Trophoblast cell (in vitro differentiated cells and primary cell): ENCODE data around the gene ULK4.
A peak's percentile ranks its signal among the peaks of the same experiment; 100 is the strongest.

ENCODE experiments used
- DNase-seq, 2 donors: peaks; one replicate each; pipeline ENCODE4 v3.0.0-alpha.2; 2016
- H2AFZ ChIP-seq: 2 replicates; pipeline ENCODE4 v1.6.1; 2013; ENCODE audit warnings: low read length, moderate library complexity, mild to moderate bottlenecking; ENCODE audit not compliant: insufficient read depth, poor library complexity
- H2AK5ac ChIP-seq: 2 replicates; pipeline ENCODE4 v1.6.1; 2013; ENCODE audit warnings: mild to moderate bottlenecking, low read length
- H2BK120ac ChIP-seq: 2 replicates; pipeline ENCODE4 v1.6.1; 2013; ENCODE audit warnings: low read length, mild to moderate bottlenecking, moderate library complexity; ENCODE audit not compliant: insufficient read depth, poor library complexity
- H2BK12ac ChIP-seq: 2 replicates; pipeline ENCODE4 v1.6.1; 2013; ENCODE audit warnings: mild to moderate bottlenecking, low read length, moderate library complexity
- H2BK5ac ChIP-seq: 2 replicates; pipeline ENCODE4 v1.6.1; 2013; ENCODE audit warnings: low read length, low read depth, moderate library complexity, mild to moderate bottlenecking; ENCODE audit not compliant: poor library complexity
- H3K14ac ChIP-seq: 2 replicates; pipeline ENCODE4 v1.6.1; 2013; ENCODE audit warnings: mild to moderate bottlenecking, low read length
- H3K18ac ChIP-seq: 2 replicates; pipeline ENCODE4 v1.6.1; 2013; ENCODE audit warnings: mild to moderate bottlenecking, low read length
- H3K23ac ChIP-seq: 2 replicates; pipeline ENCODE4 v1.6.1; 2013; ENCODE audit warnings: low read length
- H3K27ac ChIP-seq: 2 replicates; pipeline ENCODE4 v1.5.1; 2013; ENCODE audit warnings: low read depth, mild to moderate bottlenecking, inconsistent platforms, low read length, moderate library complexity
- H3K27me3 ChIP-seq: 2 replicates; pipeline ENCODE4 v1.6.1; 2013; ENCODE audit warnings: inconsistent platforms, mild to moderate bottlenecking, low read length, moderate library complexity; ENCODE audit not compliant: insufficient read depth
- H3K36me3 ChIP-seq, 2 experiments: 1 replicate in 1 of 2; 2 replicates in 1 of 2; pipeline ENCODE4 v1.6.1; 2013; ENCODE audit warnings: low read length in 2 of 2, mild to moderate bottlenecking in 2 of 2, moderate library complexity in 1 of 2; ENCODE audit not compliant: insufficient read depth in 2 of 2, control insufficient read depth in 1 of 2
- H3K4ac ChIP-seq: 2 replicates; pipeline ENCODE4 v1.6.1; 2013; ENCODE audit warnings: low read depth, mild to moderate bottlenecking, low read length, moderate library complexity
- H3K4me1 ChIP-seq, 2 experiments: 1 replicate in 1 of 2; 2 replicates in 1 of 2; pipeline ENCODE4 v1.6.1; 2013; ENCODE audit warnings: low read length in 2 of 2, mild to moderate bottlenecking in 2 of 2, moderate library complexity in 1 of 2; ENCODE audit not compliant: insufficient read depth in 2 of 2, control insufficient read depth in 1 of 2
- H3K4me2 ChIP-seq: 2 replicates; pipeline ENCODE4 v1.6.1; 2013; ENCODE audit warnings: inconsistent platforms, mild to moderate bottlenecking, low read length, moderate library complexity
- H3K4me3 ChIP-seq: 2 replicates; pipeline ENCODE4 v1.5.1; 2013; ENCODE audit warnings: mild to moderate bottlenecking, low read depth, low read length, inconsistent platforms
- H3K79me1 ChIP-seq: one replicate; pipeline ENCODE4 v1.6.1; 2013; ENCODE audit warnings: low read length
- H3K79me2 ChIP-seq: 2 replicates; pipeline ENCODE4 v1.6.1; 2013; ENCODE audit warnings: low read length, mild to moderate bottlenecking; ENCODE audit not compliant: control insufficient read depth, insufficient read depth, poor library complexity
- H3K9ac ChIP-seq: 2 replicates; pipeline ENCODE4 v1.6.1; 2013; ENCODE audit warnings: mild to moderate bottlenecking, low read length
- H3K9me3 ChIP-seq: 2 replicates; pipeline ENCODE4 v1.6.1; 2013; ENCODE audit warnings: low read depth, mild to moderate bottlenecking, control low read depth, inconsistent platforms, low read length; ENCODE audit not compliant: insufficient read depth
- H4K12ac ChIP-seq: 2 replicates; pipeline ENCODE4 v1.6.1; 2013; ENCODE audit warnings: low read depth, mild to moderate bottlenecking, low read length, moderate library complexity
- H4K8ac ChIP-seq: 2 replicates; pipeline ENCODE4 v1.6.1; 2013; ENCODE audit warnings: low read depth, mild to moderate bottlenecking, low read length, moderate library complexity
- H4K91ac ChIP-seq: one replicate; pipeline ENCODE4 v1.6.1; 2013; ENCODE audit warnings: low read depth, mild to moderate bottlenecking, low read length, moderate library complexity
- WGBS: extraction: QIAGEN DNeasy Blood & Tissue Kit; methylation state at CpG from one replicate; pipeline ENCODE4 v1.1.7; 2013; ENCODE audit warnings: missing lambda C conversion rate; ENCODE audit not compliant: insufficient read length, insufficient coverage; ENCODE audit errors: extremely low coverage; 5-methylcytosine and 5-hydroxymethylcytosine counted together

Gene ULK4

DNA sequence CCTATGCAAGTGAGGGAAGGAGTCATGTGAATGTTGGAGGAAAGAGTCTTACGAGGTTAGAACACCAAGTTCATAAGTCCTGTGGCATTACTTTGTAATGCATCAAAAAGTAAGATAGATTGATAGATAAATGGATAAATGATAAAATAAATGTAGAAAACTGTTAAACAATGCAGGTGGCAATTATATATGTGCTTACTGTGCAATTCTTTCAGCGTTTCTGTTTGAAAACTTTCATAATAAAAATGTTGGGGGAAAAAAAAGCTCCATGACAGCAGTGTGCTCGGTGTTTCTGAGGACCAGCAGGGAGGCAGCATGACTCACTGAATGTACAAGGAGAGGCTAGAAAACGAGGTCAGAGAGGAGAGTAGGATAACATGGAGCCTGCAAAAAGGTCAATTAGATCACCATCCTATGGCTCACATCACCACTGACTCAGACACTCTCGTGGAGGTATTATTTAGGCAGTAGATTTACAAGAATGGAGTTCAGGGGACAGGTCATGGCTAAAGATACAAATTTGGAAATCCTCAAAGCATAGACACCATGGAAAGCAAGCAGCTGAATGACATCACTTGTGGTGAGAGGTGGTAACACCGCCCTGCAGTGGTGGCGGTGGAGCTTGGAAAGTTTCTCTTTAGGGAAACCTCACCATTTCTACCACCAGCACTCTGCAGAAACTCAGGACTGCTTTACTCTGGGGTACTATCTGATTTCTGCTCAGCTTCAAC, 542.8 kb downstream of the ULK4 start:
- Histone ChIP-seq H3K4me3 (no peak overlapping the region), H3K9ac (no peak overlapping the region), H2AFZ (no peak overlapping the region), H3K27me3 (no peaks in the 10 kb centered on the region), H2BK120ac (no peak overlapping the region), H3K4me1 (peaks cover 0 to 10% of the 10 kb centered on the region in 2 experiments), H3K14ac (no peak overlapping the region), H4K12ac (no peak overlapping the region), H4K91ac (peak overlapping the region; percentile 13), H3K36me3 (no peaks in the 10 kb centered on the region), H3K9me3 (no peaks in the 10 kb centered on the region), H2AK5ac (no peak overlapping the region), H3K23ac (no peak overlapping the region), H3K4me2 (no peak overlapping the region), H2BK5ac (no peak overlapping the region), H3K18ac (no peak overlapping the region), H4K8ac (no peak overlapping the region), H2BK12ac (no peak overlapping the region), H3K79me1 (peaks cover 5% of the 10 kb centered on the region), H3K79me2 (no peaks in the 10 kb centered on the region), H3K4ac (no peak overlapping the region), H3K27ac (no peak overlapping the region)
- peak; percentile 23 to 38 for DNase-seq
- no CpG with 5 or more reads among the region's 7 CpGs for WGBS

DNA sequence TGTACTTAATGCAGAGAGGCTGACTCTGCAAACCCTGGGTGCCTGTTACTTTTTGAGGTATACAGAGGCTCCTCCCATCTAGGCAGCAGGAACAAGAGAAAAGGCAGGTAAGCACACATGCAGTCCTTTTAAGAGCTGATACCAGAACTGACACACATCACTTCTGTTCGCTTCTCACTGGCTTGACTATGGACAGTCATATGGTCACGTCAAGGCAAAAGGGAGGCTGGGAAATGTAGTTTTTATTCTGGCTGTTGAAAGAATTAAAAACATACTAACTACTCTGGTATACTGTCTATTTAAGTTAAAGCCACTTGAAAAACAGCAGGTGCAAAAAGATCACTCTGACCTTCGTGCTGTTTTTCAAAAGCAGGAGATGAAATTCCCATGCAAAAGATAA, 544.3 kb downstream of the ULK4 start:
- no peak overlapping the region for H3K4me2 ChIP-seq
- H4K12ac ChIP-seq: no peak overlapping the region
- no peak overlapping the region for H3K4ac ChIP-seq
- no peak overlapping the region for H3K18ac ChIP-seq
- H3K4me3 ChIP-seq: no peak overlapping the region
- H3K27ac ChIP-seq: no peak overlapping the region
- no peak overlapping the region for H2BK12ac ChIP-seq
- no peak overlapping the region for H3K23ac ChIP-seq
- no peak overlapping the region for H4K8ac ChIP-seq
- no peak overlapping the region for H3K14ac ChIP-seq
- H3K79me2 ChIP-seq: no peaks in the 10 kb centered on the region
- H3K9ac ChIP-seq: no peak overlapping the region
- no CpG with 5 or more reads among the region's 3 CpGs for WGBS
- no peak overlapping the region for H2AFZ ChIP-seq
- H4K91ac ChIP-seq: no peak overlapping the region
- DNase-seq: no peak
- H3K27me3 ChIP-seq: no peaks in the 10 kb centered on the region
- no peaks in the 10 kb centered on the region for H3K36me3 ChIP-seq
- no peak overlapping the region for H2BK120ac ChIP-seq
- H3K79me1 ChIP-seq: peaks cover 2% of the 10 kb centered on the region
- H2AK5ac ChIP-seq: no peak overlapping the region
- H3K9me3 ChIP-seq: no peaks in the 10 kb centered on the region
- no peak overlapping the region for H2BK5ac ChIP-seq
- peaks cover 0 to 5% of the 10 kb centered on the region in 2 experiments for H3K4me1 ChIP-seq

DNA sequence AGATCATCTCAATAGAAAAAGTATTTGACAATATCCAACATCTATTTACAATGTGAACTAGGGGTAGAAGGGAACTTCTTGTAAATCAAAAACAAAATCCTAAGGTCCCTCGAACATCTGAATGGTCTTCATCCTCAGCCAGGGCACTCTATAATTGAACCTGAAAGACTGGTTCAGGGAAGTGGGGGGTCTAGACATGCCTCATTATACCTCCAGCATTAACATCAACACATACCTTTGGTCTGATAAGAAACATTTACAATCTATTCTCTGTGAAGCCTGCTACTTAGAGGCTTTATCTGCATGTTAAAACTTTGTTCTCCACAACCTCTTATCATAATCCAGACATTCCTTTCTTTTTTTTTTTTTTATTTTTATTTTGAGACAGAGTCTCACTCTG, 550.8 kb downstream of the ULK4 start:
- Histone ChIP-seq H3K4ac (no peak overlapping the region), H3K4me2 (no peak overlapping the region), H2BK12ac (no peak overlapping the region), H2BK5ac (no peak overlapping the region), H3K27ac (no peak overlapping the region), H2BK120ac (no peak overlapping the region), H3K36me3 (no peaks in the 10 kb centered on the region), H3K79me2 (no peaks in the 10 kb centered on the region), H3K9ac (no peak overlapping the region), H3K18ac (no peak overlapping the region), H4K91ac (no peak overlapping the region), H3K4me3 (no peak overlapping the region), H3K23ac (no peak overlapping the region), H3K27me3 (no peaks in the 10 kb centered on the region), H3K14ac (no peak overlapping the region), H2AFZ (no peak overlapping the region), H4K12ac (no peak overlapping the region), H3K79me1 (no peaks in the 10 kb centered on the region), H3K9me3 (no peaks in the 10 kb centered on the region), H2AK5ac (no peak overlapping the region), H4K8ac (no peak overlapping the region), H3K4me1 (peaks cover 0 to 2% of the 10 kb centered on the region in 2 experiments)
- no peak for DNase-seq
- WGBS: no CpG with 5 or more reads among the region's 1 CpG

DNA sequence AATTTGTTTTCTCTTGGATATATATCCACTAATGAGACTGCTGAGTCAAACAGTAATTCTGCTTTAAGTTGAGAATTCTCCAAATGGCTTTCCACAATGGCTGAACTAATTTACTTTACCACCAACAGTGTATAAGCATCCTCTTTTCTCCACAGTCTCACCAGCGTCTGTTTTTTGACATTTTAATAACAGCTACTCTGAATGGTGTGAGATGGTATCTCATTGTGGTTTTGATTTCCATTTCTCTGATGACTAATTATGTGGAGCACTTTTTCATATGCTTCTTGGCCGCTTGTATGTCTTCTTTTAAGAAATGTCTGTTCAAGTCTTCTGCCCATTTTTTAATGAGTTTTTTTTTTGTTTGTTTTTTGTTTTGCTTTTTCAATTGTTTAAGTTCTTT, 556.4 kb downstream of the ULK4 start:
- no peak overlapping the region for H3K27ac ChIP-seq
- no peak overlapping the region for H4K8ac ChIP-seq
- no peaks in the 10 kb centered on the region for H3K79me2 ChIP-seq
- no peak overlapping the region for H2BK120ac ChIP-seq
- H3K4me2 ChIP-seq: no peak overlapping the region
- no peak overlapping the region for H3K4me3 ChIP-seq
- H4K12ac ChIP-seq: no peak overlapping the region
- no peak overlapping the region for H3K23ac ChIP-seq
- H4K91ac ChIP-seq: no peak overlapping the region
- peaks cover 0 to 2% of the 10 kb centered on the region in 2 experiments for H3K4me1 ChIP-seq
- no peak overlapping the region for H3K4ac ChIP-seq
- H3K14ac ChIP-seq: no peak overlapping the region
- no peak overlapping the region for H3K9ac ChIP-seq
- no peak overlapping the region for H3K18ac ChIP-seq
- H3K79me1 ChIP-seq: no peaks in the 10 kb centered on the region
- no peaks in the 10 kb centered on the region for H3K9me3 ChIP-seq
- no peak for DNase-seq
- H2BK5ac ChIP-seq: no peak overlapping the region
- no peaks in the 10 kb centered on the region for H3K27me3 ChIP-seq
- H2AFZ ChIP-seq: no peak overlapping the region
- no peak overlapping the region for H2AK5ac ChIP-seq
- H3K36me3 ChIP-seq: no peaks in the 10 kb centered on the region
- WGBS: no CpG with 5 or more reads among the region's 2 CpGs
- no peak overlapping the region for H2BK12ac ChIP-seq
